ENCODE data around the gene DUSP22.

DNA sequence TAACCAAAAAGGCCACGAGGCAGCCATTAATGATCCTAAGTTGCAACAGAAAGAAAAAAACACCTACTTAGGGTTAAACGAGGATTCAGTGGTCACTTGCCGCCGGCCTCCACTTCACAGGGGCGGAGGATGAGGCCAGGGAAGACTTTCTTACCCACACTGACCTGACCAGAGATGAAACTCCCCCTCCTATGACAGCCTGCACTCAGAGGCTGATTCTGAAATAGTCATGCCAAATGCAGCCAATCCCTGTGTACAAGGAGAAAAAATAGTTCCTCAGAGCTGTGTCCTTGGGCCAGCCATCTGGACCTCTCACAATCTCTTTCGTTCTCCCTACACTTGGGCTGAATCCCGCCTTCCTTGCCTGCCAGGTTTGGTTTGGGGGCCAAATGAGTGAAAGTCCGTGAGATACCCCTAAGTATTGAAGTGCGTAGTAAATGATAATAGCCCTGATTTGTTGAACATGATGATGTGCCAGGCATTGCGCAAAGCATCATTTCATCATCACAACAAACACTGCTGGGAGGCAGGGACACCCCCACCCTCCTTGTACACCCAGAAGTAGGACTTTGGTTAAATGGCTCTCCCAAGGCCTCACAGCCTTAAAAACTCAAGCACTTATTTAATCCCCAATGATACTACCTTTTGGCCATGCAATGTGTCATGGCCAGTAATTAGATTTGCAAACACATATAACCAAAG is 96.1 kb downstream of the DUSP22 start:
- TF ChIP-seq, protein P1, sequence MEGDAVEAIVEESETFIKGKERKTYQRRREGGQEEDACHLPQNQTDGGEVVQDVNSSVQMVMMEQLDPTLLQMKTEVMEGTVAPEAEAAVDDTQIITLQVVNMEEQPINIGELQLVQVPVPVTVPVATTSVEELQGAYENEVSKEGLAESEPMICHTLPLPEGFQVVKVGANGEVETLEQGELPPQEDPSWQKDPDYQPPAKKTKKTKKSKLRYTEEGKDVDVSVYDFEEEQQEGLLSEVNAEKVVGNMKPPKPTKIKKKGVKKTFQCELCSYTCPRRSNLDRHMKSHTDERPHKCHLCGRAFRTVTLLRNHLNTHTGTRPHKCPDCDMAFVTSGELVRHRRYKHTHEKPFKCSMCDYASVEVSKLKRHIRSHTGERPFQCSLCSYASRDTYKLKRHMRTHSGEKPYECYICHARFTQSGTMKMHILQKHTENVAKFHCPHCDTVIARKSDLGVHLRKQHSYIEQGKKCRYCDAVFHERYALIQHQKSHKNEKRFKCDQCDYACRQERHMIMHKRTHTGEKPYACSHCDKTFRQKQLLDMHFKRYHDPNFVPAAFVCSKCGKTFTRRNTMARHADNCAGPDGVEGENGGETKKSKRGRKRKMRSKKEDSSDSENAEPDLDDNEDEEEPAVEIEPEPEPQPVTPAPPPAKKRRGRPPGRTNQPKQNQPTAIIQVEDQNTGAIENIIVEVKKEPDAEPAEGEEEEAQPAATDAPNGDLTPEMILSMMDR (IDR thresholded peaks at IDR 0.05): no peak
- TF ChIP-seq EP300 (IDR thresholded peaks at IDR 0.05): peak in 1 of 2 donors; percentile 33

Measured in tibial nerve (tissue), 4 donors.